Measurements from ENCODE around the gene ADAMTSL5. TPM values are rescaled to one million over a fixed set of nuclear protein-coding genes. Genes with fewer than 3 reads are reported as not detected.

ADAMTSL5 gene
- total and polyA plus RNA-seq, 9 of the 15 experiments (the other 6 are each of a cell fraction or from before 2014, with no cell fraction given), result 1.0 to 11.6 (median 4.1) TPM

DNA sequence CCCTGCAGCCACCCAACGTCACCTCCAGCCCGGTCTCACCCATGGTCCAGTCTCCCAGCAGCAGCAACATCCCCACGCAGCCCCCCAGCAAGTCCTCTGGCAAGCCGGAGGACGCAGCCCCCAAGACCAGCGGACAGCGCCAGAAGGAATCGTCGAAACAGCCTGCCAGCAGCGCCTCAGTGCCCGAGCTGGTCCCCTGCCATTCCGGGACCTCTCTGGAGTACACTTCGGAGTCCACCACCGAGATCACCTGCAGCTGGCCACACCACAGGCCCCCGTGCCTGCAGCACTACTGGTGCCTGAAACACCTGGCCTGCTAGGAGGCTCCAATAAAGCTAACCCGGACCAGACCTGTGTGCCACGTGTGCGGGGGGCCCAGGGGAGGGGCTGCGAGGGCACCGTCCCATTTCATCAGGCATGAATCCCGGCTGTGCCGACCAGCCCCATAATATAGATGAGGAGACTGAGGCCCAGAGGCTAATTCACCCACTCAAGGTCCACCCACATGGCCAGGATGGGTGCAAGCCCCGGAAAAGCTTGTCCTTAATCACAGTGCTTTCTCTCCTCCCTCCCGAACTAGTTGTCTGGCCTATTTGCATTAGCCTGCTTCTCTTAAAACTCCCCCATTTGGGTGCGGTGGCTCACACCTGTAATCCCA lies 15.1 kb downstream of the ADAMTSL5 start:
- Histone ChIP-seq H3K27me3 (ENCODE audit: control insufficient read depth in 2 of 2, insufficient read depth in 2 of 2, low read length in 2 of 2) (no peaks in the 10 kb centered on the region), H3K79me2 (ENCODE audit: control insufficient read depth, insufficient read depth, low read length) (peaks cover 9% of the 10 kb centered on the region), H2AFZ (ENCODE audit: low read depth, low read length) (no peak overlapping the region), H3K9me1 (ENCODE audit: control insufficient read depth, insufficient read depth, low read length) (no peaks in the 10 kb centered on the region), H3K9ac (ENCODE audit: insufficient read depth in 1 of 2, low read depth in 2 of 2, low read length in 2 of 2) (0 out of 4 replicates have a peak overlapping the region, but pooled peaks of 1 of the 2 experiments have one; percentile 61), H3K4me1 (replicated peaks in 1 of 2; ENCODE audit: control insufficient read depth in 2 of 2, insufficient read depth in 2 of 2, low read length in 2 of 2) (peaks cover 17 to 76% of the 10 kb centered on the region in 2 experiments), H3K27ac (ENCODE audit: extremely low read depth, low read depth, low read length) (no peak overlapping the region), H4K20me1 (replicated peaks; ENCODE audit: control insufficient read depth, insufficient read depth, low read length) (peaks cover 6% of the 10 kb centered on the region; the same call in 1 of the 2 replicates), H3K4me2 (ENCODE audit: insufficient read depth, low read length) (no peak overlapping the region), H3K9me3 (replicated peaks; ENCODE audit: control insufficient read depth, insufficient read depth, low read depth, low read length) (no peaks in the 10 kb centered on the region), H3K36me3 (ENCODE audit: control insufficient read depth, insufficient read depth, low read length) (no peaks in the 10 kb centered on the region), H3K4me3 (no peak overlapping the region)
- DNase-seq (ENCODE audit: extremely low read depth in 1 of 4, low spot score in 3 of 4), result no peak
- BruUV-seq (replicated peaks), result no TSS peak
- POLR2A ChIA-PET, result no interaction called here
- no peak for ATAC-seq
- 85% methylated on average over 13 of the region's 25 CpGs for WGBS (ENCODE audit: insufficient coverage, low coverage, missing lambda C conversion rate)
- intact Hi-C loops (cut with micrococcal nuclease) (no loop called here), in situ Hi-C loops (cut with MboI) (no loop called here)
- FAIRE-seq, result no peak
- CTCF ChIA-PET (ENCODE audit: low intra/inter-chr PET ratio), result no interaction called here
- TF ChIP-seq NCOA2 (IDR thresholded peaks at IDR 0.05; ENCODE audit: partially characterized antibody in 2 of 2), result no peak
- TF ChIP-seq ZNF445 (CRISPR knock-in tag; IDR thresholded peaks at IDR 0.05; ENCODE audit: low read depth), result no peak
- no peak for TF ChIP-seq RFX7 (CRISPR knock-in tag; IDR thresholded peaks at IDR 0.05)
- no peak for TF ChIP-seq PHF8 (IDR thresholded peaks at IDR 0.05; ENCODE audit: borderline replicate concordance, low read length)
- no peak for TF ChIP-seq NRF1 (conservative IDR thresholded peaks at IDR 0.05 in 1 of 2, IDR thresholded peaks at IDR 0.05 in 1 of 2)
- TF ChIP-seq SMC3 (conservative IDR thresholded peaks at IDR 0.05; ENCODE audit: insufficient read depth, low read depth, low read length), result no peak
- TF ChIP-seq ZFX (CRISPR knock-in tag; IDR thresholded peaks at IDR 0.05), result no peak
- TF ChIP-seq POLR2G (IDR thresholded peaks at IDR 0.05; ENCODE audit: low read depth, low read length), result peak; percentile 73
- no peak for TF ChIP-seq GABPB2 (CRISPR knock-in tag; conservative IDR thresholded peaks at IDR 0.05)
- TF ChIP-seq, protein P1, sequence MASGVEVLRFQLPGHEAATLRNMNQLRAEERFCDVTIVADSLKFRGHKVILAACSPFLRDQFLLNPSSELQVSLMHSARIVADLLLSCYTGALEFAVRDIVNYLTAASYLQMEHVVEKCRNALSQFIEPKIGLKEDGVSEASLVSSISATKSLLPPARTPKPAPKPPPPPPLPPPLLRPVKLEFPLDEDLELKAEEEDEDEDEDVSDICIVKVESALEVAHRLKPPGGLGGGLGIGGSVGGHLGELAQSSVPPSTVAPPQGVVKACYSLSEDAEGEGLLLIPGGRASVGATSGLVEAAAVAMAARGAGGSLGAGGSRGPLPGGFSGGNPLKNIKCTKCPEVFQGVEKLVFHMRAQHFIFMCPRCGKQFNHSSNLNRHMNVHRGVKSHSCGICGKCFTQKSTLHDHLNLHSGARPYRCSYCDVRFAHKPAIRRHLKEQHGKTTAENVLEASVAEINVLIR (CRISPR knock-in tag; IDR thresholded peaks at IDR 0.05), result no peak
- TF ChIP-seq, protein P2, sequence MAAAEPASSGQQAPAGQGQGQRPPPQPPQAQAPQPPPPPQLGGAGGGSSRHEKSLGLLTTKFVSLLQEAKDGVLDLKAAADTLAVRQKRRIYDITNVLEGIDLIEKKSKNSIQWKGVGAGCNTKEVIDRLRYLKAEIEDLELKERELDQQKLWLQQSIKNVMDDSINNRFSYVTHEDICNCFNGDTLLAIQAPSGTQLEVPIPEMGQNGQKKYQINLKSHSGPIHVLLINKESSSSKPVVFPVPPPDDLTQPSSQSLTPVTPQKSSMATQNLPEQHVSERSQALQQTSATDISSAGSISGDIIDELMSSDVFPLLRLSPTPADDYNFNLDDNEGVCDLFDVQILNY (CRISPR knock-in tag; IDR thresholded peaks at IDR 0.05), result no peak
- no peak for TF ChIP-seq GTF2F1 (IDR thresholded peaks at IDR 0.05; ENCODE audit: low read depth, low read length)
- TF ChIP-seq, protein P3, sequence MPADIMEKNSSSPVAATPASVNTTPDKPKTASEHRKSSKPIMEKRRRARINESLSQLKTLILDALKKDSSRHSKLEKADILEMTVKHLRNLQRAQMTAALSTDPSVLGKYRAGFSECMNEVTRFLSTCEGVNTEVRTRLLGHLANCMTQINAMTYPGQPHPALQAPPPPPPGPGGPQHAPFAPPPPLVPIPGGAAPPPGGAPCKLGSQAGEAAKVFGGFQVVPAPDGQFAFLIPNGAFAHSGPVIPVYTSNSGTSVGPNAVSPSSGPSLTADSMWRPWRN (IDR thresholded peaks at IDR 0.05; ENCODE audit: low read depth), result no peak
- TF ChIP-seq BCOR (IDR thresholded peaks at IDR 0.05), result peak; percentile 71
- TF ChIP-seq, protein P4, sequence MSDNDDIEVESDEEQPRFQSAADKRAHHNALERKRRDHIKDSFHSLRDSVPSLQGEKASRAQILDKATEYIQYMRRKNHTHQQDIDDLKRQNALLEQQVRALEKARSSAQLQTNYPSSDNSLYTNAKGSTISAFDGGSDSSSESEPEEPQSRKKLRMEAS (CRISPR knock-in tag; IDR thresholded peaks at IDR 0.05), result peak; percentile 40; the same call in 1 of the 2 replicates
- TF ChIP-seq CSDE1 (IDR thresholded peaks at IDR 0.05), result no peak
- TF ChIP-seq ZNF77 (CRISPR knock-in tag; IDR thresholded peaks at IDR 0.05), result no peak
- peak; percentile 26 for TF ChIP-seq PCBP1 (IDR thresholded peaks at IDR 0.05; ENCODE audit: low read depth, low read length, poor library complexity, severe bottlenecking)
